OCI-LY7 (cell line): ENCODE measurements around the gene AATF. TPM values are rescaled to one million over a fixed set of nuclear protein-coding genes. Genes with fewer than 3 reads are reported as not detected.
A peak's percentile ranks its signal among the peaks of the same experiment; 100 is the strongest.

ENCODE experiments used
- BruUV-seq: library from RNA; stranded (reverse); fragments of 400-500 nt; replicated peaks from 2 replicates; lab custom pipeline; 2021; lab: Mats Ljungman, UMichigan
- CTCF ChIA-PET: fragments of 300-600 bp; sonication (Branson Sonifier 250); formaldehyde crosslinking; loops from one replicate; lab custom pipeline; 2022; ENCODE audit warnings: antibody characterized with exemption; ENCODE audit not compliant: unreplicated experiment; lab: Charles Lee
- POLR2A ChIA-PET: fragments of 300-600 bp; sonication (Branson Sonifier 250); formaldehyde crosslinking; loops from one replicate; lab custom pipeline; 2022; ENCODE audit warnings: antibody characterized with exemption; lab: Charles Lee
- DNase-seq: peaks from one replicate; pipeline ENCODE4 v3.0.0-alpha.2; 2015; ENCODE audit warnings: low spot score
- H2AFZ ChIP-seq: fragments of 200-600 bp; sonication (generic), shearing (Covaris generic); 2 replicates; pipeline ENCODE4 v1.6.1; 2014; ENCODE audit warnings: mild to moderate bottlenecking, antibody characterized with exemption, low read length, moderate library complexity
- H3K27ac ChIP-seq: fragments of 200-600 bp; sonication (generic); 2 replicates; pipeline ENCODE4 v1.5.1; 2014; ENCODE audit warnings: mixed run types, low read depth, mild to moderate bottlenecking, moderate library complexity, low read length, inconsistent platforms; ENCODE audit not compliant: poor library complexity, severe bottlenecking
- H3K36me3 ChIP-seq: fragments of 200-600 bp; sonication (generic); 2 replicates; pipeline ENCODE4 v1.6.1; 2014; ENCODE audit warnings: mild to moderate bottlenecking, antibody characterized with exemption, low read length, moderate library complexity, mixed read lengths; ENCODE audit not compliant: insufficient read depth
- H3K4me1 ChIP-seq: fragments of 200-600 bp; sonication (generic); 2 replicates; pipeline ENCODE4 v1.5.1; 2014; ENCODE audit warnings: mild to moderate bottlenecking, low read length; ENCODE audit not compliant: insufficient read depth, poor library complexity, severe bottlenecking
- H3K4me2 ChIP-seq: fragments of 200-600 bp; sonication (generic); 2 replicates; pipeline ENCODE4 v1.6.1; 2014; ENCODE audit warnings: mild to moderate bottlenecking, low read length
- H3K4me3 ChIP-seq: fragments of 200-600 bp; sonication (generic); 2 replicates; pipeline ENCODE4 v1.5.1; 2014; ENCODE audit warnings: mild to moderate bottlenecking, low read depth, low read length; ENCODE audit not compliant: poor library complexity, severe bottlenecking
- H3K79me2 ChIP-seq: fragments of 200-600 bp; sonication (generic); 2 replicates; pipeline ENCODE4 v1.6.1; 2016; ENCODE audit warnings: low read depth, mild to moderate bottlenecking, low read length, moderate library complexity, mixed read lengths; ENCODE audit not compliant: insufficient read depth
- H3K9me2 ChIP-seq: fragments of 200-600 bp; sonication (generic); 2 replicates; pipeline ENCODE4 v1.6.1; 2016; ENCODE audit warnings: mild to moderate bottlenecking, low read length, mixed read lengths; ENCODE audit not compliant: insufficient read depth
- H3K9me3 ChIP-seq: fragments of 200-600 bp; sonication (generic); 2 replicates; pipeline ENCODE4 v1.6.1; 2014; ENCODE audit warnings: mild to moderate bottlenecking, mixed run types, low read length, mixed read lengths
- H4K20me1 ChIP-seq: fragments of 200-600 bp; sonication (generic); 2 replicates; pipeline ENCODE4 v1.6.1; 2014; ENCODE audit warnings: mild to moderate bottlenecking, antibody characterized with exemption, low read length, moderate library complexity, mixed read lengths; ENCODE audit not compliant: insufficient read depth
- CTCF ChIP-seq: fragments of 200-600 bp; sonication (generic); conservative IDR thresholded peaks from 2 replicates; pipeline ENCODE4 v1.5.1; 2014; ENCODE audit warnings: mild to moderate bottlenecking, antibody characterized with exemption, low read length, moderate library complexity, mixed read lengths
- EZH2phosphoT487 ChIP-seq: fragments of 200-600 bp; sonication (generic); IDR thresholded peaks from 2 replicates; pipeline ENCODE4 v1.6.1; 2018; ENCODE audit warnings: low read depth, borderline replicate concordance, mild to moderate bottlenecking, mixed run types, antibody characterized with exemption, low read length, moderate library complexity, mixed read lengths
- intact Hi-C: fragments of 100-400 bp; cut with micrococcal nuclease; formaldehyde crosslinking; loops from one replicate; pipeline ENCODE4 v1.10.0; 2022; ENCODE audit not compliant: unreplicated experiment
- total RNA-seq, 2 experiments: library from RNA; depleted of rRNA in 1 of 2; stranded (reverse); fragments of >200 nt in 1 of 2; shearing (Covaris generic) in 1 of 2; gene quantifications; 2 replicates each; pipeline ENCODE4 v1.2.3, GENCODE V29; 2014 to 2022

Gene AATF
- total RNA-seq, 2 experiments from 2014 or later, result 83.5 to 94.3 TPM

GRCh38 chr17:36937001-36937958 lies 11.5 kb upstream of the AATF start, which contains the start of gene LHX1:
TSS of gene LHX1 (plus strand) at chr17:36937475. CDS start at chr17:36938198, 723 bp downstream.
- no TSS peak for BruUV-seq
- Histone ChIP-seq H3K36me3 (no peaks in the 10 kb centered on the region), H2AFZ (no peak within 1 kb of the TSS), H3K9me2 (no peaks in the 10 kb centered on the region), H3K4me3 (no peak within 1 kb of the TSS), H3K4me1 (no peaks in the 10 kb centered on the region), H3K79me2 (no peaks in the 10 kb centered on the region), H3K9me3 (no peaks in the 10 kb centered on the region), H4K20me1 (no peaks in the 10 kb centered on the region), H3K4me2 (peak within 1 kb of the TSS; percentile 42; the same call in 1 of the 2 replicates), H3K27ac (no peak within 1 kb of the TSS)
- POLR2A ChIA-PET, result no interaction called here
- no peak for DNase-seq
- 0 out of 2 replicates have a peak, but pooled peaks have one; percentile 50 for TF ChIP-seq EZH2phosphoT487
- no peak for TF ChIP-seq CTCF
- CTCF ChIA-PET, result no interaction called here
- intact Hi-C loops, result no loop called here

GRCh38 chr17:36937959-36938565 lies 10.7 kb upstream of the AATF start:
- no TSS peak for BruUV-seq
- ChIA-PET POLR2A (no interaction called here), CTCF (no interaction called here)
- Histone ChIP-seq H3K9me2 (no peaks in the 10 kb centered on the region), H3K9me3 (no peaks in the 10 kb centered on the region), H3K27ac (no peak overlapping the region), H3K36me3 (no peaks in the 10 kb centered on the region), H4K20me1 (no peaks in the 10 kb centered on the region), H3K4me1 (no peaks in the 10 kb centered on the region), H3K4me2 (peak overlapping the region; percentile 42; the same call in 1 of the 2 replicates), H2AFZ (no peak overlapping the region), H3K4me3 (no peak overlapping the region), H3K79me2 (no peaks in the 10 kb centered on the region)
- TF ChIP-seq EZH2phosphoT487, result no peak
- no peak for DNase-seq
- intact Hi-C loops, result no loop called here

- no peak for TF ChIP-seq EZH2phosphoT487
- TF ChIP-seq CTCF, result no peak
- CTCF ChIA-PET, result no interaction called here
- intact Hi-C loops, result no loop called here
- DNase-seq, result no peak
- H3K79me2 ChIP-seq, result no peaks in the 10 kb centered on the region
- no peak overlapping the region for H3K27ac ChIP-seq
- H3K4me1 ChIP-seq, result no peaks in the 10 kb centered on the region
- no peaks in the 10 kb centered on the region for H3K9me2 ChIP-seq
- no peak overlapping the region for H3K4me3 ChIP-seq
- no peaks in the 10 kb centered on the region for H3K36me3 ChIP-seq
- POLR2A ChIA-PET, result no interaction called here
- no peaks in the 10 kb centered on the region for H3K9me3 ChIP-seq
- H3K4me2 ChIP-seq, result no peak overlapping the region
- no peaks in the 10 kb centered on the region for H4K20me1 ChIP-seq
- H2AFZ ChIP-seq, result no peak overlapping the region
- BruUV-seq, result no TSS peak
These were observed 10.1 kb upstream of the AATF start for GRCh38 chr17:36938566-36939051.
